PC-3 (cell line): Measurements from ENCODE around the gene SKIC2. TPM values are rescaled to one million over a fixed set of nuclear protein-coding genes. Genes with fewer than 3 reads are reported as not detected.
"Not testable (repeated sequence)": the region's sequence is repeated elsewhere in the genome, so short reads cannot be mapped to it uniquely, and the experiment has no call there.

ENCODE experiments used
- ATAC-seq: fragments of 200-7000 bp; cut with Tn5 transposase; 2 replicates; pipeline ENCODE4 v1.9.1; 2020; ENCODE audit warnings: mild to moderate bottlenecking, moderate library complexity
- BruUV-seq: library from RNA; stranded (reverse); fragments of 400-500 nt; replicated peaks from 2 replicates; lab custom pipeline; 2021; lab: Mats Ljungman, UMichigan
- CTCF ChIA-PET: fragments of 300-600 bp; sonication (Branson Sonifier 250); formaldehyde crosslinking; loops from one replicate; lab custom pipeline; 2022; ENCODE audit warnings: antibody characterized with exemption; lab: Charles Lee
- POLR2A ChIA-PET: fragments of 300-600 bp; sonication (Branson Sonifier 250); formaldehyde crosslinking; loops from one replicate; lab custom pipeline; 2022; ENCODE audit warnings: antibody characterized with exemption; ENCODE audit not compliant: unreplicated experiment; lab: Charles Lee
- DNase-seq: peaks from one replicate; pipeline ENCODE4 v3.0.0-alpha.2; 2015
- H2AFZ ChIP-seq: fragments of 300-600 bp; sonication (generic); 2 replicates; pipeline ENCODE4 v1.6.0; 2016; ENCODE audit warnings: antibody characterized with exemption, low read length
- H3F3A ChIP-seq: fragments of 300-600 bp; sonication (generic); one replicate; pipeline ENCODE4 v1.6.0; 2017; ENCODE audit warnings: antibody characterized with exemption, low read length, control low read depth, mild to moderate bottlenecking; ENCODE audit not compliant: unreplicated experiment
- H3K27ac ChIP-seq: fragments of 300-600 bp; sonication (generic); 2 replicates; pipeline ENCODE4 v1.5.1; 2016; ENCODE audit warnings: mild to moderate bottlenecking, low read length
- H3K27me3 ChIP-seq: fragments of 300-600 bp; sonication (generic); 2 replicates; pipeline ENCODE4 v1.6.1; 2016; ENCODE audit warnings: low read length, mixed read lengths
- H3K36me3 ChIP-seq: fragments of 300-600 bp; sonication (generic); 2 replicates; pipeline ENCODE4 v1.6.1; 2016; ENCODE audit warnings: low read depth, mixed run types, low read length, mixed read lengths
- H3K4me1 ChIP-seq: fragments of 300-600 bp; sonication (generic); 2 replicates; pipeline ENCODE4 v1.5.1; 2016; ENCODE audit warnings: low read length; ENCODE audit not compliant: insufficient read depth
- H3K4me2 ChIP-seq: fragments of 300-600 bp; sonication (generic); 2 replicates; pipeline ENCODE4 v1.6.0; 2016; ENCODE audit warnings: low read length
- H3K4me3 ChIP-seq: fragments of 300-600 bp; sonication (generic); 2 replicates; pipeline ENCODE4 v1.5.1; 2016; ENCODE audit warnings: mild to moderate bottlenecking, low read length, mixed read lengths
- H3K79me2 ChIP-seq: fragments of 300-600 bp; sonication (generic); 2 replicates; pipeline ENCODE4 v1.6.1; 2017; ENCODE audit warnings: low read length, mixed read lengths
- H3K9ac ChIP-seq: fragments of 300-600 bp; sonication (generic); 2 replicates; pipeline ENCODE4 v1.6.0; 2016; ENCODE audit warnings: mild to moderate bottlenecking, low read length
- H3K9me2 ChIP-seq: fragments of 300-600 bp; sonication (generic); replicated peaks from 2 replicates; pipeline ENCODE4 v1.6.1; 2016; ENCODE audit warnings: mixed run types, low read length, mixed read lengths
- H3K9me3 ChIP-seq: fragments of 300-600 bp; sonication (generic); 2 replicates; pipeline ENCODE4 v1.6.1; 2016; ENCODE audit warnings: low read length, mixed read lengths
- H4K20me1 ChIP-seq: fragments of 300-600 bp; sonication (generic); 2 replicates; pipeline ENCODE4 v1.6.1; 2016; ENCODE audit warnings: low read length, mixed read lengths
- intact Hi-C: fragments of 100-400 bp; cut with micrococcal nuclease; formaldehyde crosslinking; loops from 2 replicates; pipeline ENCODE4 v1.9.0; 2023
- total RNA-seq: library from RNA; depleted of rRNA; stranded (reverse); fragments of >200 nt; gene quantifications from 2 replicates; pipeline ENCODE4 v1.2.3, GENCODE V29; 2014

SKIC2 gene
- total RNA-seq, 1 experiment from 2014 or later, result 81.9 TPM

DNA sequence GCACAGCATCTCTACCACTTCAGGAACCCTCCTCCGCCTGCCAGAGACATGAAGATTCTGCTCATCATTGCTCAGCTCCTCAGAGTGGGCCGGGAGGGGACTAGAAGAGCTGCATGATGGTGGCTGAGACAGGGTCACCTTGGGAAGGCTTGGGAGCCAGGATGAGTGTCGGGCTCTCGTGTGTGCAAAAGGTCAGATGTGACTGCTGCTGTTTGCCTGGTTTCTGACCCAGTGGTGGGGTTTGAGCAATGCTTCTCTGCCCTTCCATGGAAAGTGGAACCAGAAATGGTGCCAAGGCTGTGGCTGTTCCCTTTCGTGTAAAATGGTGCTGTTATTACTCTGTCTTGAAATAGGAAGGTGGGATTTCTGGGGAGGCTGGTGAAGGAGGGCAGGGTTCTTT lies 22.0 kb downstream of the SKIC2 start:
- H3K4me3 ChIP-seq, H3K4me2 ChIP-seq, H3K36me3 ChIP-seq, H3K79me2 ChIP-seq, H3F3A ChIP-seq, H3K4me1 ChIP-seq, H2AFZ ChIP-seq, BruUV-seq, CTCF ChIA-PET, H4K20me1 ChIP-seq, H3K27ac ChIP-seq, H3K9me2 ChIP-seq, ATAC-seq, intact Hi-C loops, DNase-seq, POLR2A ChIA-PET, H3K9me3 ChIP-seq, H3K9ac ChIP-seq, H3K27me3 ChIP-seq: not testable (repeated sequence)

DNA sequence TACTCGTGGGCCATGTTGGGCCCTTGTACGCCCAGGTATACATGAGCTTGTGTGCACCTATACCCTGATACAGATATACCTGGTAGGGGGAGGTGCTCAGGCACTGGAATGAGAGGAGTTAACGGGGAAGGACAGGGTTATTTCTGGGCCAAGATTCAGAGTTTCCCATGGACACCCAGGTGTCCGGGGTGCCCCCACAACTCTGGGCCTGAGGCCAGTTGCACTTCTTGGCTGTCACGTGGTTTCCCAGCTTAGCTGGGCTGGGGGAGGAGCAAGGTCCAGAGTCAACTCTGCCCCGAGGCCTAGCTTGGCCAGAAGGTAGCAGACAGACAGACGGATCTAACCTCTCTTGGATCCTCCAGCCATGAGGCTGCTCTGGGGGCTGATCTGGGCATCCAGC lies 22.8 kb downstream of the SKIC2 start, which contains the start of gene C4A:
Gene C4A, plus strand, starts transcription at position 314 of the 400 bp plus-strand sequence. Its CDS starts 51 bp downstream, at position 365.
- H3K27ac ChIP-seq, H3K4me2 ChIP-seq, H4K20me1 ChIP-seq, H3K9me2 ChIP-seq, CTCF ChIA-PET, H3K4me3 ChIP-seq, H3K9ac ChIP-seq, H3F3A ChIP-seq, H3K79me2 ChIP-seq, POLR2A ChIA-PET, BruUV-seq, H3K4me1 ChIP-seq, H3K27me3 ChIP-seq, H3K36me3 ChIP-seq, ATAC-seq, DNase-seq, H2AFZ ChIP-seq, H3K9me3 ChIP-seq, intact Hi-C loops: not testable (repeated sequence)

GRCh38 chr6:31989363-31989762 lies 30.4 kb downstream of the SKIC2 start:
- H4K20me1 ChIP-seq, BruUV-seq, H3K27me3 ChIP-seq, DNase-seq, H3K4me3 ChIP-seq, H3K9me2 ChIP-seq, H3K79me2 ChIP-seq, intact Hi-C loops, H3K36me3 ChIP-seq, H3F3A ChIP-seq, H3K4me2 ChIP-seq, H3K4me1 ChIP-seq, H2AFZ ChIP-seq, ATAC-seq, H3K27ac ChIP-seq, H3K9ac ChIP-seq, H3K9me3 ChIP-seq, POLR2A ChIA-PET, CTCF ChIA-PET: not testable (repeated sequence)

DNA sequence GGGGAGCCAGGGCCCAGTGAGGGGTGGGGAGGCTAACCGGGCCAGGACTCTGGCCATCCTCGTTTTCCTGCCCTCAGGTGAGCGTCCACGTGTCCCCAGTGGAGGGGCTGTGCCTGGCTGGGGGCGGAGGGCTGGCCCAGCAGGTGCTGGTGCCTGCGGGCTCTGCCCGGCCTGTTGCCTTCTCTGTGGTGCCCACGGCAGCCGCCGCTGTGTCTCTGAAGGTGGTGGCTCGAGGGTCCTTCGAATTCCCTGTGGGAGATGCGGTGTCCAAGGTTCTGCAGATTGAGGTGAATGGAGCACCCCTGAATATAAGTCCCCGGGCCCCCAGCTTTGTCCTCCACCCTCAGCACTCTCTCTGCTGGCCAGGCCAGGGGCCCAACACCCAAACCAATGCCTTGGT lies 35.4 kb downstream of the SKIC2 start:
- H3K9ac ChIP-seq, DNase-seq, H4K20me1 ChIP-seq, H3K4me1 ChIP-seq, H3K27ac ChIP-seq, BruUV-seq, H3K79me2 ChIP-seq, CTCF ChIA-PET, H2AFZ ChIP-seq, POLR2A ChIA-PET, H3K36me3 ChIP-seq, H3K9me3 ChIP-seq, H3K4me2 ChIP-seq, intact Hi-C loops, H3K9me2 ChIP-seq, H3K4me3 ChIP-seq, ATAC-seq, H3K27me3 ChIP-seq, H3F3A ChIP-seq: not testable (repeated sequence)

GRCh38 chr6:31996385-31996784 lies 37.4 kb downstream of the SKIC2 start:
- H3K4me1 ChIP-seq, H4K20me1 ChIP-seq, CTCF ChIA-PET, H3K27ac ChIP-seq, H3K9me3 ChIP-seq, intact Hi-C loops, H3F3A ChIP-seq, H3K79me2 ChIP-seq, ATAC-seq, H3K4me3 ChIP-seq, H3K36me3 ChIP-seq, DNase-seq, H2AFZ ChIP-seq, H3K4me2 ChIP-seq, H3K9me2 ChIP-seq, H3K27me3 ChIP-seq, BruUV-seq, H3K9ac ChIP-seq, POLR2A ChIA-PET: not testable (repeated sequence)

DNA sequence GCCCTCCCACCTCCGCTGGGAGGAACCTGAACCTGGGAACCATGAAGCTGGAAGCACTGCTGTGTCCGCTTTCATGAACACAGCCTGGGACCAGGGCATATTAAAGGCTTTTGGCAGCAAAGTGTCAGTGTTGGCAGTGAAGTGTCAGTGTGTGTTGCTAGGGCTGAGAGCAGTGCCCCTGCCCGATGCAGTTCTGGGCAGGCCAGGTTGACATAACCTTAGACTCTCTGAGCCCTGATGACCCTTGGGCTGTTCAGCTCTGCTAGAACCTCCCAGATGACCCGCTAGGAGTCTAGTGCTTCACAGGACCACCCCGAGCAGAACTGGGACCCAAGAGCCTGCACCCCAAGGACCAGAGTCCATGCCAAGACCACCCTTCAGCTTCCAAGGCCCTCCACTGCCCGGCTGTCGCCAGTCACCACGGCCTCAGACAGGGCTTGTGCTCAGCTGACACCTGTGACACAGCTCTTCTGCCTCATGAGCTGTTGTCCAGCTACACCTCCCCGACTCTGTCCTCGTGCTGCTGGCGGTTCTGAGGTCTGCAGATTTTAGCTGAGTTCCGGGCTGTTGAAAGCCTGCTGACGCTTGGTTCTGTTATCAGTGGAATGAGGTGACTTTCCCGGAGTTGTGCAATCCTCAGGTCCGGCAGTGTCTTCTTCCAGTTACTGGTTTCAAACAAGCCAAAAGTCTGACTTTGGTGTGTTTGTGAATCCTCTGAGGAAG lies 43.7 kb downstream of the SKIC2 start:
- intact Hi-C loops, H3K9ac ChIP-seq, H3K27ac ChIP-seq, H3K36me3 ChIP-seq, ATAC-seq, H3K9me3 ChIP-seq, H3K4me3 ChIP-seq, H2AFZ ChIP-seq, CTCF ChIA-PET, BruUV-seq, DNase-seq, H3K9me2 ChIP-seq, H3K4me2 ChIP-seq, H3K27me3 ChIP-seq, H3F3A ChIP-seq, H4K20me1 ChIP-seq, POLR2A ChIA-PET, H3K4me1 ChIP-seq, H3K79me2 ChIP-seq: not testable (repeated sequence)
